Subcutaneous adipose tissue (tissue), 4 donors: ENCODE data around the gene PPP1CB. TPM values are rescaled to one million over a fixed set of nuclear protein-coding genes. Genes with fewer than 3 reads are reported as not detected.

Experiments used
- total RNA-seq, 4 donors: library from RNA; depleted of rRNA; stranded (reverse); fragments of >200 nt; gene quantifications; one replicate each; pipeline ENCODE4 v1.1.0, GENCODE V29; 2016
- TF ChIP-seq, protein P1 (sequence below): fragments of 450-650 bp; IDR thresholded peaks from one replicate; pipeline ENCODE4 v1.5.1; 2016; ENCODE audit warnings: low read depth, mild to moderate bottlenecking, control low read depth, antibody characterized with exemption, moderate library complexity

Gene PPP1CB
- total RNA-seq, 4 donors from 2014 or later: 182 to 293 (median 236) TPM

- TF ChIP-seq, protein P1, sequence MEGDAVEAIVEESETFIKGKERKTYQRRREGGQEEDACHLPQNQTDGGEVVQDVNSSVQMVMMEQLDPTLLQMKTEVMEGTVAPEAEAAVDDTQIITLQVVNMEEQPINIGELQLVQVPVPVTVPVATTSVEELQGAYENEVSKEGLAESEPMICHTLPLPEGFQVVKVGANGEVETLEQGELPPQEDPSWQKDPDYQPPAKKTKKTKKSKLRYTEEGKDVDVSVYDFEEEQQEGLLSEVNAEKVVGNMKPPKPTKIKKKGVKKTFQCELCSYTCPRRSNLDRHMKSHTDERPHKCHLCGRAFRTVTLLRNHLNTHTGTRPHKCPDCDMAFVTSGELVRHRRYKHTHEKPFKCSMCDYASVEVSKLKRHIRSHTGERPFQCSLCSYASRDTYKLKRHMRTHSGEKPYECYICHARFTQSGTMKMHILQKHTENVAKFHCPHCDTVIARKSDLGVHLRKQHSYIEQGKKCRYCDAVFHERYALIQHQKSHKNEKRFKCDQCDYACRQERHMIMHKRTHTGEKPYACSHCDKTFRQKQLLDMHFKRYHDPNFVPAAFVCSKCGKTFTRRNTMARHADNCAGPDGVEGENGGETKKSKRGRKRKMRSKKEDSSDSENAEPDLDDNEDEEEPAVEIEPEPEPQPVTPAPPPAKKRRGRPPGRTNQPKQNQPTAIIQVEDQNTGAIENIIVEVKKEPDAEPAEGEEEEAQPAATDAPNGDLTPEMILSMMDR: no peak
These were observed 28.9 kb downstream of the PPP1CB start for GRCh38 chr2:28780496-28780895.

DNA sequence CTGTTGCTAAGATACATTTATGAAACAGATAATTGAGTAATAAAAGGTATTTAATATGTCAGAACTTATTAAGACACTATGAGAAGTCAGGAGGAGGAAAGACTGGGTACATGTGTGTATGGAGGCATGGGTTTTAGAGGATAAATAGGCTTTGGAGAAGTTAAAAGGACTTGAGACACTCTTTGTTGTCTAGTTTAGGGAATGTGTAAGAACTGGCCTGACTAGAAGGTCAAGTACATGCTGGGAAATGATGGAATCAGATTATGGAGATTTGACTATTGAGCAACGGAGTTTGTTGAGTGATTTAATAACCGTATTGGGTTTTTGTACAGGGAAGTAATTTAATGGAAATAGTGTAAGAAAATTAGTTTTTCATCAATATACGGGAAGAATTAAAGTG is 30.8 kb downstream of the PPP1CB start:
- TF ChIP-seq, protein P1: no peak

DNA sequence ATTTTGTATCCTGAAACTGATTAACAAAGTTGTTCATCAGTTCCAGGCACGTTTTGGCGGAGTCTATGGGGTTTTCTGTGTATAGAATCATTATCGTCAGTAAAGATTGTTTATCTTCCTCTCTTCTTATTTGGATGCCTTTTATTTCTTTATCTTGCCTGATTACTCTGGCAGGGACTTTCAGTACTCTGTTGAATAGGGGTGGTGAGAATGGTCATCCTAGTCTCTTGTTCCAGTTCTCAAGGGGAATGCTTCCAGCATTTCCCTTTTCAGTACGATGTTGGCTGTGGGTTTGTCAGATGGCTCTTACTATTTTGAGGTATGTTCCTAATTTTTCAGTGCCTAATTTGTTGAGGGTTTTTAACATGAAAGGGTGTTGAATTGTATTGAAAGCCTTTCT is 45.0 kb downstream of the PPP1CB start:
- TF ChIP-seq, protein P1: no peak

GRCh38 chr2:28801726-28802125 is 50.1 kb downstream of the PPP1CB start:
- TF ChIP-seq, protein P1: no peak

DNA sequence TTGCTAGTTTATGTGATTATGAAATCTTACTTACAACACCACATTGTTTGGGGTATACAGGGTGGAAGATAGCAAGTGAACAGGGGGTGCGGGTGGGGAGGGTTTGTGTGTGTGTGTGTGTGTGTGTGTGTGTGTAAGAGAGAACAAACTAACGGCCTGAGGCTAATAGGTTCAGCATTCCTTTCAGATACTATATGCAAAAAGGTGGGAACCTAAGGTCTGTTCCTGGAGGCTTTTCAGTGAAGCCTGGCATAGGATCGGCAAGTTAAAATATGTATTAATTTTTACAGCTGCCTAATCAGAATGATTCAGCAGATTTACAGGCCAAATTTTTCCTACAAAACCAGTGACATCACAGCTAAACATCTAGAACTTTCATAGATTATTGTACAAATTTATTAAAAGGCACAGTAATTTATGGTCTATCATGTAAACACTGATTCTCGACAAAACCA is 51.4 kb downstream of the PPP1CB start:
- TF ChIP-seq, protein P1: no peak

DNA sequence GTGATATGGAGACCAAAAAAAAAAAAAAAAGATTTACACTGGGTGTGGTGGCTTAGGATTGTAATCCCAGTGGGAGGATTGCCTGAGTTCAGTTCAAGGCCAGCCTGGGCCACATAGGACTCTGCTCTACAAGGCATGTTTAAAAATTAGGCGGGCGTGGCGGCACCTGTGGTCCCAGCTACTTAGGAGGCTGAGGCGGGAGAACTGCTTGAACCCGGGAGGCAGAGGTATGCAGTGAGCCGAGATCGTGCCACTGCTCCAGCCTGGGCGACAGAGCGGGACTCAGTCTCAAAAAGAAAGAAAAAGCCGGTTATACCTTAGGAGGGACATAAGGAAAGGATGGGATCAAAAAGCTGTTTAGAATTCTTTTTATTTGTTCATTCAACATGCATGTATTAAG is 58.3 kb downstream of the PPP1CB start:
- TF ChIP-seq, protein P1: no peak

DNA sequence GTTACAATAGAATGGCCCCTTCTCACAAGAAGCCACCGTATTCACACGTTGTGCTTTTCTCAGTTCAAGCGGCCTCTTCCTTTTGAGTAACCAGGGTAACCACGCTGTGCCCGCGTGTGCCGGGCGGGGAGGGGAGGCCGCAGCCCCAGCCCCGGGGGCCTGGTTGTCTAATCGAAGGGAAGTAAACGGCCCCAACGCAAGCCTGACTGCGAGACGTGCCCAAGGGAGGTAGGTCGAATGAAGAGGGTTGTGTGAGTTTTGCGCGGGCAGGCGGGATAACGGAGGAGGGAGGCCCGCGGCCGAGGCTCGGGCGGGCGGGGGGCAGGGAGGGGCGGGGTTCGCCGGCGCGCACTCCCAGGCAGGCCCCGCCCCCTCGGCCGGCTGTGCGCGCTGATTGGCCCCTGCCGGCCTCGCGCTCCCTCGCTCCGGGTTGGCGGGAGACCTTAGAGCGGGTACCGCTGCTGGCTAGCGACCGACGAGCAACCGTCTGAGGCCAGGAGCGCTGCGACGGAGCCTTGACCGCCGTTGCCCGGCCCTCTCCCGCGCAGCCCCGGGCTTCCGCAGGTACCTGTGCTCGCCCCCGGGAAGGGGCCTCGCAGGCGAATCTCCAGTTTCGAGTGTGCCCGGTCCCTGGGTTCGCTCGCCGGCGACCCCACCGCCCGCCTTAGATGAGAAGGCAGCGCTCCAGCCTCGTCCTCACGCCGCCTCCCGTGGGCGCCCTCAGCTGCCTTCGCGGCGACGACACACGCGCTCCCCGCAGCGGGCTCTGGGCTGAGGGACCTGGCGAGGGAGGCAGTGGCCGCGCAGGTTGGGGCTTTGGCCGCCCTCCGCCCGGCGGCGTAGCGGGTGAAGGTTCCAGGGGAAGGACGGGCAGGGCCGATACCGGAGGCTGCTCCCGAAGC is 59.0 kb downstream of the PPP1CB start, which contains the start of gene SPDYA:
Gene SPDYA, plus strand, starts transcription at position 451 of the 902 bp plus-strand sequence. CDS start 5,181 bp downstream, outside the sequence.
- TF ChIP-seq, protein P1: no peak
